Hair follicular keratinocyte (primary cell): ENCODE measurements around the gene BOD1L2. TPM values are rescaled to one million over a fixed set of nuclear protein-coding genes. Genes with fewer than 3 reads are reported as not detected.

Experiments used
- total RNA-seq: library from RNA; depleted of rRNA; stranded (reverse); fragments of >200 nt; gene quantifications from 2 replicates; pipeline ENCODE4 v1.2.3, GENCODE V29; 2015

BOD1L2 gene
- total RNA-seq = not detected in 2 replicates

GRCh38 chr18:57146956-57147636, at the start of gene BOD1L2:
TSS of gene BOD1L2 (plus strand) at chr18:57147087. CDS start at chr18:57147313, 226 bp downstream.

Other genes starting within 250 kb of the BOD1L2 start
- gene ST8SIA3, start 205.5 kb downstream of the BOD1L2 start, total RNA-seq = not detected in 2 replicates